ENCODE measurements around the gene VPS13A. TPM values are rescaled to one million over a fixed set of nuclear protein-coding genes. Genes with fewer than 3 reads are reported as not detected.
A peak's percentile ranks its signal among the peaks of the same experiment; 100 is the strongest.

The VPS13A gene
- total RNA-seq, 4 donors from 2014 or later = 30.1 to 125 (median 46.2) TPM

DNA sequence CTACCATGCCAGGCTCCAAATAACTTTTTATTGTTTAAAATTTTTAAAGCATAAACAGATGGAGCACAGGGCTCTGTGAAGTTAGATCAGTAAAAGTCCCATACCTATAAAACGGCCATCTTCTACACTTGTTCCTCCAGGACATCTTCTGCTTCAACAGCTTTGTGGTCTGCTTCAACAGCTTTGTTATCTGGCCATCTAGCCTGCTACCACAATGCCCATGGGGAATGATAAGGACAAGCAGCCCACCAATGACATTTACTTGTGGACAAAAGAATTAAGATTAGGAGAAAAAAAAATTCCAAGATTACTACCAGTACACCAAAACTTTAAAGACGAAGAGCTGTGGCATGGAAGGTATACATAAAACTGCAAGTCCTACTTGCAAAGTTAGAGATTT is 2.2 kb upstream of the VPS13A start:
- TF ChIP-seq CTCF (IDR thresholded peaks at IDR 0.05) = no peak
- no peak for TF ChIP-seq EP300 (IDR thresholded peaks at IDR 0.05)
- TF ChIP-seq POLR2AphosphoS5 (IDR thresholded peaks at IDR 0.05) = no peak
- TF ChIP-seq POLR2A (IDR thresholded peaks at IDR 0.05) = no peak
- H3K4me3 ChIP-seq = no peak overlapping the region
- H3K36me3 ChIP-seq = no peaks in the 10 kb centered on the region
- DNase-seq (ENCODE audit: low spot score in 2 of 2) = no peak
- no peaks in the 10 kb centered on the region for H3K9me3 ChIP-seq
- H3K4me1 ChIP-seq = peaks cover 25% of the 10 kb centered on the region
- 60% methylated on average over 2 of the region's 2 CpGs for WGBS
- H3K27ac ChIP-seq = no peak overlapping the region
- no peaks in the 10 kb centered on the region for H3K27me3 ChIP-seq

DNA sequence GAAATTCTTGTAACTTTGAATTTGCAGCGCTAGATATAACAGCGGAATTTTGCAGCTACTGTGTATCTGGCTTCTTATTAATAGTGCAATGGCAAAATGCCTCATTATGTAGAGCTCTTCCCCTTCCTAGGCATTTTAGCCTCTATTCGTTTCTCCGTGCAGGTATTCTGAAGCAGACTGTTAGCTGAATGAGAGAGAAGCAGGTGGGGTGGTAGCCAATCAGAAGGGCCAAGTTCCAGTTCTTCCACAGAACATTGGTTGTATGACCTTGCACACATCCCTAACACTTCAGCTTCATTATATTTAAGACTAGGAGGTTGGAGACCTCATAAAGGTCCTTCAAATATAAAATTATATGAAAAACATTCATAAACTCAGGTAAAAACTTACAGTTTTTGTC is 1.2 kb upstream of the VPS13A start:
- WGBS = 46% methylated on average over 4 of the region's 4 CpGs
- H3K27me3 ChIP-seq = no peaks in the 10 kb centered on the region
- no peaks in the 10 kb centered on the region for H3K9me3 ChIP-seq
- H3K27ac ChIP-seq = no peak overlapping the region
- H3K4me1 ChIP-seq = peaks cover 25% of the 10 kb centered on the region
- no peak overlapping the region for H3K4me3 ChIP-seq
- DNase-seq (ENCODE audit: low spot score in 2 of 2) = no peak
- H3K36me3 ChIP-seq = no peaks in the 10 kb centered on the region
- no peak for TF ChIP-seq CTCF (IDR thresholded peaks at IDR 0.05)
- no peak for TF ChIP-seq POLR2A (IDR thresholded peaks at IDR 0.05)
- TF ChIP-seq EP300 (IDR thresholded peaks at IDR 0.05) = no peak
- TF ChIP-seq POLR2AphosphoS5 (IDR thresholded peaks at IDR 0.05) = no peak

DNA sequence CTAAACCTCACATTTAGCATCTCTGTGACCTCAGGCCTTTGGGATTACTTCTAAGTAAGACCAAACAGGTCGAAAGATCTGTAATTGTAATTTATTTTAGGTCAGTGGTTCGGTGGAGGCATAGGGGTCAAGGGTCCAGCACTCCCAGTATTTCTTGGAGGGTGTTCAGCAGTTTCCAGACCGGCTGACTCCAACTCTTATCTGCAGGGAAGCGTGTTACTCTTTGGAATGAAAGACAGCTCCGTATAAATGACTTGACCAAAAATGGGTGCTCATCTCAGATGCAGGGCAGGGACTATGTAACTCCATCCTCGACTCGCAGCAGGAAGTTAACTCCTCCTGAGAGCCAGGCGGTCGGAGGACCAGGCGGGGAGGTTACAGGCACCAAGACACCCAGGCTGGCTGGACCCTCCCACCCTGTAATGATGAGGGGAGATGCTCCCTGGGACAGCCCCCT is 620 bp upstream of the VPS13A start:
- H3K27me3 ChIP-seq = no peaks in the 10 kb centered on the region
- peak overlapping the region; percentile 74 for H3K27ac ChIP-seq
- no peak for DNase-seq (ENCODE audit: low spot score in 2 of 2)
- TF ChIP-seq EP300 (IDR thresholded peaks at IDR 0.05) (no peak), POLR2AphosphoS5 (IDR thresholded peaks at IDR 0.05) (no peak), POLR2A (IDR thresholded peaks at IDR 0.05) (no peak), CTCF (IDR thresholded peaks at IDR 0.05) (no peak)
- no peaks in the 10 kb centered on the region for H3K36me3 ChIP-seq
- H3K4me3 ChIP-seq = peak overlapping the region; percentile 87
- 5% methylated on average over 7 of the region's 10 CpGs for WGBS
- H3K4me1 ChIP-seq = peaks cover 25% of the 10 kb centered on the region
- no peaks in the 10 kb centered on the region for H3K9me3 ChIP-seq

DNA sequence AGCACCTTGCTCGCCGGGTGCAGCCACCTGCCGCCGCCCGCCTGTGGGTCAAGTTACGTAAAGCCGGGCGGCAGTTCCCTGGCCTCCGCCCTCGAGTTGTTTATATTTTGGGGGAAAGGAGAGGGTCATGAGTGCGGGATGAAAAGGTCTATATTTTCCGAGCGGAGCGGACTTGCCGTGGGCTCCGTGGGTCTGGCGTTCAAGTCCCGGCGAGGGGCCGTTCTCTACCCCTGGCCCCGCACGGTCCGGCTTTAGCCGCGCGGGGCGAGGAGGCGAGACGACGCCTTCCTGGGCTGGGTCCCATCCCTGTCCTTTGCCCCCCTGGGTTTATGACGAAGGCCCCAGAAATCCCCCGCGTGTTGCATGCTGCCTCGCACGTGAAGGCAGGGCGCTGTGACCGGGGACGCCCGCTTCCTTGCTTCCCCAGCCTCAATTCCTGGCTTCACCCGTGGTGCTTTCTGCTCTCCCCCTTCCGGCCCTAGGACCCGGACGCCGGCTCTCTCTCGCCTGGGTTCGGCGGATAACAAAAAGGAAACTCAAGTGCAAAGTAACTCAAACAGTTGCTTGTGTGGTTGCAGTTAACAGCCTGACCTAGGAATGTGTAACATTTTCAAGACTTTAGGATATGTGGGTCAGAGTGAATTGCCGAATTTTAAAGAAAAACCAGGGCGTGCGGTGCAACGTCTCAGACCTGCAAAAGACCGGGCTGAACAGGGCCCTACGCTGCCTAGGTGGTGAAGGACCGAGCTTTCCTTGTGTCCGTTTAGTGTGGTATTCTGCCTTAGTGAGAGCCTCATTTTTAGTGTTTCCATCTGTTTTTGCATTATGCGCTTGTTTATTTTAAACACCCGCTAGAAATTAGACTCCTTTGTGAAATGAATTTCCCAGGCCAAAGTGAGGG is 810 bp downstream of the VPS13A start:
- H3K4me1 ChIP-seq = peaks cover 25% of the 10 kb centered on the region
- H3K9me3 ChIP-seq = no peaks in the 10 kb centered on the region
- peak overlapping the region; percentile 87 for H3K4me3 ChIP-seq
- TF ChIP-seq POLR2A (IDR thresholded peaks at IDR 0.05) = no peak
- TF ChIP-seq CTCF (IDR thresholded peaks at IDR 0.05) = no peak
- TF ChIP-seq EP300 (IDR thresholded peaks at IDR 0.05) = no peak
- TF ChIP-seq POLR2AphosphoS5 (IDR thresholded peaks at IDR 0.05) = no peak
- H3K27ac ChIP-seq = peak overlapping the region; percentile 74
- WGBS = 3% methylated on average over 20 of the region's 57 CpGs
- DNase-seq (ENCODE audit: low spot score in 2 of 2) = peak in 1 of 2 donors; percentile 71
- H3K27me3 ChIP-seq = no peaks in the 10 kb centered on the region
- H3K36me3 ChIP-seq = no peaks in the 10 kb centered on the region

DNA sequence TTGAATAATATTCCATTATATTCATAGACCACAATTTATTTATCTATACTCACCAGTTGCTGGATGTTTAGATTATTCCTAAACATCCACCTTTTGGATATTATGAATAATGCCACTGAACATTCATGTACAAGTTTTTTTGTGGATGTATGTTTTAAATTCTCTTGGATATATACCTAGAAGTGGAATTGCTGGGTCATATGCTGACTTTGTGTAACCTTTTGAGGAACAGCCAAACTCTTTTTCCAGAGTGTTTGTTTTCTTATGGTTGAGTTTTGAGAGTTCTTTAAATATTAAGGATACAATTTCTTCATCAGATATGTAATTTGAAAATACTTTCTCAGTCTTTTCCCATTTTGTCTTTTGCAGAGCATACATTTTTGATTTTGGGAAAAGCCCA is 2.7 kb downstream of the VPS13A start:
- H3K4me3 ChIP-seq = no peak overlapping the region
- TF ChIP-seq POLR2A (IDR thresholded peaks at IDR 0.05) (no peak), CTCF (IDR thresholded peaks at IDR 0.05) (no peak), POLR2AphosphoS5 (IDR thresholded peaks at IDR 0.05) (no peak), EP300 (IDR thresholded peaks at IDR 0.05) (no peak)

More for the DNA sequence above, 2.7 kb downstream of the VPS13A start:
- DNase-seq (ENCODE audit: low spot score in 2 of 2) = no peak
- no peaks in the 10 kb centered on the region for H3K9me3 ChIP-seq
- H3K4me1 ChIP-seq = peaks cover 25% of the 10 kb centered on the region
- H3K27ac ChIP-seq = no peak overlapping the region
- no peaks in the 10 kb centered on the region for H3K27me3 ChIP-seq
- H3K36me3 ChIP-seq = no peaks in the 10 kb centered on the region
